ENCODE data around the gene PCIF1. TPM values are rescaled to one million over a fixed set of nuclear protein-coding genes. Genes with fewer than 3 reads are reported as not detected.

Gene PCIF1
- total and polyA plus RNA-seq, 10 donors: 25.1 to 61.9 (median 45.9) TPM

DNA sequence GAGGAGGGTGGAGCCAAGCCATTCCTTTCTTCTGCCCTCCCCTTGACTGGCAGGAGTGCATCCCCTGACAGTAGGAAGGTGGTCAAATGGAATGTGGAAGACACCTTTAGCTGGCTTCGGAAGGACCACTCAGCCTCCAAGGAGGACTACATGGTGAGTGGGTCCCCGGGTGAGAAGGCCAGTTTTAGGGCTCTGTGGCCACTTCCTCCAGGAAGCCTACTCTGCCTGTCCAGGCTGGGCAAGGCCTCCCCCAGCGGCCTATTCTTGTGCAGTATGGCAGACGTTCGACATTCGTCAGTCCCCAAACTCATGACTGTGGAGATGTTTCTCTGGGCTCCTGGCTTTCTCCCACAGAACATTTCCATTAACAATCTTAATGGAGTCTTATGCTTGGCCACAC lies 9.1 kb downstream of the PCIF1 start:
- TF ChIP-seq POLR2AphosphoS5 (IDR thresholded peaks at IDR 0.05) (no peak), POLR2A (IDR thresholded peaks at IDR 0.05) (no peak), CTCF (IDR thresholded peaks at IDR 0.05 in 8 of 11, conservative IDR thresholded peaks at IDR 0.05 in 3 of 11) (no peak)
- peaks cover 9 to 100% (median 100%) of the 10 kb centered on the region in 6 donors for H3K36me3 ChIP-seq
- no peaks in the 10 kb centered on the region for H3K27me3 ChIP-seq (replicated peaks in 1 of 7)
- H3K4me1 ChIP-seq: peaks cover 0 to 56% (median 36%) of the 10 kb centered on the region in 6 donors
- no peaks in the 10 kb centered on the region for H3K9me3 ChIP-seq
- H3K4me3 ChIP-seq: no peak overlapping the region
- WGBS, 5 donors: 85 to 95% (median 94%) methylated on average over 6 of the region's 6 CpGs
- no peak for DNase-seq
- intact Hi-C loops (cut with DNase I; ENCODE audit: low total_unique reads): no loop called here
- peak overlapping the region in 2 of 8 donors; percentile 81 to 87 for H3K27ac ChIP-seq

GRCh38 chr20:45944151-45944964 lies 9.9 kb downstream of the PCIF1 start:
- Histone ChIP-seq H3K27ac (peak overlapping the region in 4 of 8 donors; percentile 77 to 87 (median 80)), H3K9me3 (no peaks in the 10 kb centered on the region), H3K36me3 (peaks cover 8 to 100% (median 100%) of the 10 kb centered on the region in 6 donors), H3K27me3 (replicated peaks in 1 of 7) (no peaks in the 10 kb centered on the region), H3K4me3 (no peak overlapping the region), H3K4me1 (peaks cover 0 to 59% (median 38%) of the 10 kb centered on the region in 6 donors)
- TF ChIP-seq POLR2A (IDR thresholded peaks at IDR 0.05) (no peak), POLR2AphosphoS5 (IDR thresholded peaks at IDR 0.05) (peak in 1 of 3 donors; percentile 36)
- DNase-seq: no peak
- 81 to 94% (median 84%) methylated on average over 11 to 15 of the region's 15 CpGs for WGBS, 5 donors
- intact Hi-C loops (cut with DNase I; ENCODE audit: low total_unique reads): no loop called here

DNA sequence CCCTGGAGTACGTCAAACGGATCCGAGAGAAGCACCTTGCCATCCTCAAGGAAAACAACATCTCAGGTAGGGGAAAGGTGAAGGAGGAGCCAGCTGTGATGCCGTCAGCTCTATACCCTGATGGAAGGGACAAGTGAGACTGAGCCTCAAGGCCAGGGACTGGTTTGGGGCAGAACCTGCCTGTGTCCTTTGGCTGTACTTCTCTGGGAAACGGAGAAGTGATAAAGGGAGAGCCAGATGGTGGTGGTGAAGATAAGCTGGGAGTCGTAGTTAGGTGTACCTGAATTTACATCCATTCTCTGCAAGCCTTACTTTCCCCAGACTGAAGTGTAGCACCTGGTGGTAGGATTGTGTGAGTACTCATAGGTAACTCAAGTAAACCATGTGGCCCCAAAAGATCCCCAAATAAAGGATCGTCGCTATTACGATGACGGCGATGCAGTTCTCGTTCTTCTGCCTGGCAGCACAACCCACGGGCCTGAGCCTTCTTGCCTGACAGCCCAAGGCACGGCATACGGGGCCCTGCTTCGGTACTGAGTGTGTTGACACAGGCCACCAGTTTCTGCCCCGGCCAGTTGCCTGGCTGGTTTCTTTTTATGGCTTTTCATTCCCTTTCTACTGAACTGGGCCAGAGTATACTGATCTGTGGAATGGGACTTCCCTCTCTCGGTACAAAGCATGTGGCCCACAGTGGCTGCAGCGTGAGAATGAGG lies 10.6 kb downstream of the PCIF1 start:
- Histone ChIP-seq H3K4me3 (no peak overlapping the region), H3K27ac (peak overlapping the region in 7 of 8 donors; percentile 28 to 87 (median 78)), H3K27me3 (replicated peaks in 1 of 7) (no peaks in the 10 kb centered on the region), H3K36me3 (peaks cover 4 to 100% (median 100%) of the 10 kb centered on the region in 6 donors), H3K9me3 (no peaks in the 10 kb centered on the region), H3K4me1 (peaks cover 0 to 59% (median 38%) of the 10 kb centered on the region in 6 donors)
- WGBS, 5 donors: 88 to 94% (median 90%) methylated on average over 19 of the region's 19 CpGs
- intact Hi-C loops (cut with DNase I; ENCODE audit: low total_unique reads): no loop called here
- DNase-seq: no peak
- no peak for TF ChIP-seq POLR2A (IDR thresholded peaks at IDR 0.05)
- no peak for TF ChIP-seq CTCF (IDR thresholded peaks at IDR 0.05 in 8 of 11, conservative IDR thresholded peaks at IDR 0.05 in 3 of 11)
- TF ChIP-seq POLR2AphosphoS5 (IDR thresholded peaks at IDR 0.05): peak; percentile 3 to 27 (median 24)

GRCh38 chr20:45945678-45946148 lies 11.2 kb downstream of the PCIF1 start:
- no peak for TF ChIP-seq POLR2A (IDR thresholded peaks at IDR 0.05)
- TF ChIP-seq CTCF (IDR thresholded peaks at IDR 0.05 in 8 of 11, conservative IDR thresholded peaks at IDR 0.05 in 3 of 11): no peak
- peak; percentile 4 to 57 (median 44) for TF ChIP-seq POLR2AphosphoS5 (IDR thresholded peaks at IDR 0.05)
- intact Hi-C loops (cut with DNase I; ENCODE audit: low total_unique reads): no loop called here
- Histone ChIP-seq H3K27me3 (replicated peaks in 1 of 7) (no peaks in the 10 kb centered on the region), H3K9me3 (no peaks in the 10 kb centered on the region), H3K4me3 (no peak overlapping the region), H3K36me3 (peaks cover 2 to 100% (median 100%) of the 10 kb centered on the region in 6 donors), H3K27ac (peak overlapping the region; percentile 63 to 87 (median 78)), H3K4me1 (peaks cover 0 to 59% (median 38%) of the 10 kb centered on the region in 6 donors)
- WGBS, 5 donors: 60 to 83% (median 76%) methylated on average over 6 to 13 of the region's 13 CpGs
- peak; percentile 80 for DNase-seq

Measured in spleen (tissue), 11 donors.